ENCODE results near the gene WHAMM.

Gene WHAMM

GRCh38 chr15:82781349-82781748, 28.1 kb upstream of the WHAMM start:
- Histone ChIP-seq H3K27ac (ENCODE audit: low read length) (no peak overlapping the region), H3K4me3 (ENCODE audit: low read length in 2 of 2) (no peak overlapping the region), H3K27me3 (ENCODE audit: control insufficient read depth in 1 of 2, insufficient read depth in 2 of 2, low read length in 2 of 2) (no peaks in the 10 kb centered on the region), H3K4me1 (ENCODE audit: control insufficient read depth, insufficient read depth, low read length) (no peaks in the 10 kb centered on the region), H3K9me3 (ENCODE audit: control insufficient read depth in 2 of 2, low read length in 2 of 2) (no peaks in the 10 kb centered on the region), H3K9ac (ENCODE audit: low read length in 2 of 2) (no peak overlapping the region), H3K36me3 (ENCODE audit: control insufficient read depth in 2 of 2, insufficient read depth in 2 of 2, low read length in 2 of 2) (no peaks in the 10 kb centered on the region)

- H3K27ac ChIP-seq (ENCODE audit: low read length) = no peak overlapping the region
- no peaks in the 10 kb centered on the region for H3K27me3 ChIP-seq (ENCODE audit: control insufficient read depth in 1 of 2, insufficient read depth in 2 of 2, low read length in 2 of 2)
- H3K9me3 ChIP-seq (ENCODE audit: control insufficient read depth in 2 of 2, low read length in 2 of 2) = no peaks in the 10 kb centered on the region
- H3K4me3 ChIP-seq (ENCODE audit: low read length in 2 of 2) = no peak overlapping the region
- H3K36me3 ChIP-seq (ENCODE audit: control insufficient read depth in 2 of 2, insufficient read depth in 2 of 2, low read length in 2 of 2) = no peaks in the 10 kb centered on the region
- no peaks in the 10 kb centered on the region for H3K4me1 ChIP-seq (ENCODE audit: control insufficient read depth, insufficient read depth, low read length)
- H3K9ac ChIP-seq (ENCODE audit: low read length in 2 of 2) = no peak overlapping the region
These were observed 20.9 kb upstream of the WHAMM start for GRCh38 chr15:82788496-82788895.

- no peaks in the 10 kb centered on the region for H3K9me3 ChIP-seq (ENCODE audit: control insufficient read depth in 2 of 2, low read length in 2 of 2)
- no peaks in the 10 kb centered on the region for H3K36me3 ChIP-seq (ENCODE audit: control insufficient read depth in 2 of 2, insufficient read depth in 2 of 2, low read length in 2 of 2)
- no peaks in the 10 kb centered on the region for H3K4me1 ChIP-seq (ENCODE audit: control insufficient read depth, insufficient read depth, low read length)
- H3K4me3 ChIP-seq (ENCODE audit: low read length in 2 of 2) = no peak overlapping the region
- no peak overlapping the region for H3K27ac ChIP-seq (ENCODE audit: low read length)
- no peaks in the 10 kb centered on the region for H3K27me3 ChIP-seq (ENCODE audit: control insufficient read depth in 1 of 2, insufficient read depth in 2 of 2, low read length in 2 of 2)
- H3K9ac ChIP-seq (ENCODE audit: low read length in 2 of 2) = no peak overlapping the region
These were observed 19.9 kb upstream of the WHAMM start for GRCh38 chr15:82789491-82789890.

GRCh38 chr15:82790321-82790720, 19.1 kb upstream of the WHAMM start:
- no peaks in the 10 kb centered on the region for H3K4me1 ChIP-seq (ENCODE audit: control insufficient read depth, insufficient read depth, low read length)
- no peaks in the 10 kb centered on the region for H3K36me3 ChIP-seq (ENCODE audit: control insufficient read depth in 2 of 2, insufficient read depth in 2 of 2, low read length in 2 of 2)
- H3K27ac ChIP-seq (ENCODE audit: low read length) = no peak overlapping the region
- no peak overlapping the region for H3K9ac ChIP-seq (ENCODE audit: low read length in 2 of 2)
- H3K4me3 ChIP-seq (ENCODE audit: low read length in 2 of 2) = no peak overlapping the region
- no peaks in the 10 kb centered on the region for H3K27me3 ChIP-seq (ENCODE audit: control insufficient read depth in 1 of 2, insufficient read depth in 2 of 2, low read length in 2 of 2)
- H3K9me3 ChIP-seq (ENCODE audit: control insufficient read depth in 2 of 2, low read length in 2 of 2) = no peaks in the 10 kb centered on the region

- no peaks in the 10 kb centered on the region for H3K36me3 ChIP-seq (ENCODE audit: control insufficient read depth in 2 of 2, insufficient read depth in 2 of 2, low read length in 2 of 2)
- H3K9me3 ChIP-seq (ENCODE audit: control insufficient read depth in 2 of 2, low read length in 2 of 2) = no peaks in the 10 kb centered on the region
- no peaks in the 10 kb centered on the region for H3K27me3 ChIP-seq (ENCODE audit: control insufficient read depth in 1 of 2, insufficient read depth in 2 of 2, low read length in 2 of 2)
- no peak overlapping the region for H3K27ac ChIP-seq (ENCODE audit: low read length)
- no peaks in the 10 kb centered on the region for H3K4me1 ChIP-seq (ENCODE audit: control insufficient read depth, insufficient read depth, low read length)
- H3K4me3 ChIP-seq (ENCODE audit: low read length in 2 of 2) = no peak overlapping the region
- H3K9ac ChIP-seq (ENCODE audit: low read length in 2 of 2) = no peak overlapping the region
These were observed 17.4 kb upstream of the WHAMM start for GRCh38 chr15:82792068-82792467.

- Histone ChIP-seq H3K4me1 (ENCODE audit: control insufficient read depth, insufficient read depth, low read length) (no peaks in the 10 kb centered on the region), H3K27me3 (ENCODE audit: control insufficient read depth in 1 of 2, insufficient read depth in 2 of 2, low read length in 2 of 2) (no peaks in the 10 kb centered on the region), H3K4me3 (ENCODE audit: low read length in 2 of 2) (no peak overlapping the region), H3K9me3 (ENCODE audit: control insufficient read depth in 2 of 2, low read length in 2 of 2) (no peaks in the 10 kb centered on the region), H3K36me3 (ENCODE audit: control insufficient read depth in 2 of 2, insufficient read depth in 2 of 2, low read length in 2 of 2) (no peaks in the 10 kb centered on the region), H3K27ac (ENCODE audit: low read length) (no peak overlapping the region), H3K9ac (ENCODE audit: low read length in 2 of 2) (no peak overlapping the region)
These were observed 15.7 kb upstream of the WHAMM start for GRCh38 chr15:82793737-82794136.

- H3K9me3 ChIP-seq (ENCODE audit: control insufficient read depth in 2 of 2, low read length in 2 of 2) = no peaks in the 10 kb centered on the region
- no peak overlapping the region for H3K27ac ChIP-seq (ENCODE audit: low read length)
- no peaks in the 10 kb centered on the region for H3K36me3 ChIP-seq (ENCODE audit: control insufficient read depth in 2 of 2, insufficient read depth in 2 of 2, low read length in 2 of 2)
- no peaks in the 10 kb centered on the region for H3K27me3 ChIP-seq (ENCODE audit: control insufficient read depth in 1 of 2, insufficient read depth in 2 of 2, low read length in 2 of 2)
- H3K4me1 ChIP-seq (ENCODE audit: control insufficient read depth, insufficient read depth, low read length) = no peaks in the 10 kb centered on the region
- H3K9ac ChIP-seq (ENCODE audit: low read length in 2 of 2) = no peak overlapping the region
- no peak overlapping the region for H3K4me3 ChIP-seq (ENCODE audit: low read length in 2 of 2)
These were observed 11.3 kb upstream of the WHAMM start for GRCh38 chr15:82798104-82798503.

GRCh38 chr15:82798531-82799166, 10.8 kb upstream of the WHAMM start:
- H3K4me3 ChIP-seq (ENCODE audit: low read length in 2 of 2) = no peak overlapping the region
- H3K27me3 ChIP-seq (ENCODE audit: control insufficient read depth in 1 of 2, insufficient read depth in 2 of 2, low read length in 2 of 2) = no peaks in the 10 kb centered on the region
- no peak overlapping the region for H3K27ac ChIP-seq (ENCODE audit: low read length)
- H3K4me1 ChIP-seq (ENCODE audit: control insufficient read depth, insufficient read depth, low read length) = no peaks in the 10 kb centered on the region
- no peaks in the 10 kb centered on the region for H3K9me3 ChIP-seq (ENCODE audit: control insufficient read depth in 2 of 2, low read length in 2 of 2)
- no peak overlapping the region for H3K9ac ChIP-seq (ENCODE audit: low read length in 2 of 2)
- H3K36me3 ChIP-seq (ENCODE audit: control insufficient read depth in 2 of 2, insufficient read depth in 2 of 2, low read length in 2 of 2) = no peaks in the 10 kb centered on the region

GRCh38 chr15:82799183-82799841, 10.1 kb upstream of the WHAMM start:
- no peak overlapping the region for H3K9ac ChIP-seq (ENCODE audit: low read length in 2 of 2)
- H3K4me1 ChIP-seq (ENCODE audit: control insufficient read depth, insufficient read depth, low read length) = no peaks in the 10 kb centered on the region
- no peaks in the 10 kb centered on the region for H3K9me3 ChIP-seq (ENCODE audit: control insufficient read depth in 2 of 2, low read length in 2 of 2)
- H3K27me3 ChIP-seq (ENCODE audit: control insufficient read depth in 1 of 2, insufficient read depth in 2 of 2, low read length in 2 of 2) = no peaks in the 10 kb centered on the region
- no peak overlapping the region for H3K27ac ChIP-seq (ENCODE audit: low read length)
- no peak overlapping the region for H3K4me3 ChIP-seq (ENCODE audit: low read length in 2 of 2)
- no peaks in the 10 kb centered on the region for H3K36me3 ChIP-seq (ENCODE audit: control insufficient read depth in 2 of 2, insufficient read depth in 2 of 2, low read length in 2 of 2)

- H3K9me3 ChIP-seq (ENCODE audit: control insufficient read depth in 2 of 2, low read length in 2 of 2) = no peaks in the 10 kb centered on the region
- no peaks in the 10 kb centered on the region for H3K27me3 ChIP-seq (ENCODE audit: control insufficient read depth in 1 of 2, insufficient read depth in 2 of 2, low read length in 2 of 2)
- H3K9ac ChIP-seq (ENCODE audit: low read length in 2 of 2) = no peak overlapping the region
- no peaks in the 10 kb centered on the region for H3K4me1 ChIP-seq (ENCODE audit: control insufficient read depth, insufficient read depth, low read length)
- no peak overlapping the region for H3K4me3 ChIP-seq (ENCODE audit: low read length in 2 of 2)
- no peak overlapping the region for H3K27ac ChIP-seq (ENCODE audit: low read length)
- H3K36me3 ChIP-seq (ENCODE audit: control insufficient read depth in 2 of 2, insufficient read depth in 2 of 2, low read length in 2 of 2) = no peaks in the 10 kb centered on the region
These were observed 6.9 kb upstream of the WHAMM start for GRCh38 chr15:82802497-82802896.

GRCh38 chr15:82803793-82804574, 5.4 kb upstream of the WHAMM start:
- Histone ChIP-seq H3K27me3 (ENCODE audit: control insufficient read depth in 1 of 2, insufficient read depth in 2 of 2, low read length in 2 of 2) (no peaks in the 10 kb centered on the region), H3K4me3 (ENCODE audit: low read length in 2 of 2) (no peak overlapping the region), H3K4me1 (ENCODE audit: control insufficient read depth, insufficient read depth, low read length) (peaks cover 1% of the 10 kb centered on the region), H3K9ac (ENCODE audit: low read length in 2 of 2) (no peak overlapping the region), H3K27ac (ENCODE audit: low read length) (no peak overlapping the region), H3K9me3 (ENCODE audit: control insufficient read depth in 2 of 2, low read length in 2 of 2) (no peaks in the 10 kb centered on the region), H3K36me3 (ENCODE audit: control insufficient read depth in 2 of 2, insufficient read depth in 2 of 2, low read length in 2 of 2) (no peaks in the 10 kb centered on the region)

All from stomach smooth muscle (tissue), 2 donors.